ENCODE results near the gene ZNF143.

GRCh38 chr11:9438611-9439010, 22.2 kb upstream of the ZNF143 start:
- TF ChIP-seq SP1 (IDR thresholded peaks at IDR 0.05) (no peak), FOXM1 (IDR thresholded peaks at IDR 0.05; ENCODE audit: borderline replicate concordance) (no peak), PKNOX1 (IDR thresholded peaks at IDR 0.05) (no peak), FOXA1 (IDR thresholded peaks at IDR 0.05) (no peak), SUZ12 (IDR thresholded peaks at IDR 0.05) (no peak), FOXK2 (IDR thresholded peaks at IDR 0.05) (no peak), HDGF (IDR thresholded peaks at IDR 0.05; ENCODE audit: borderline replicate concordance) (no peak), L3MBTL2 (conservative IDR thresholded peaks at IDR 0.05) (no peak), ARNT (IDR thresholded peaks at IDR 0.05) (no peak), TARDBP (IDR thresholded peaks at IDR 0.05) (no peak), ELF4 (IDR thresholded peaks at IDR 0.05) (no peak), ZNF384 (IDR thresholded peaks at IDR 0.05) (no peak), NFRKB (IDR thresholded peaks at IDR 0.05) (no peak)
